Panc1 (cell line): ENCODE results near the gene TBX2. TPM values are rescaled to one million over a fixed set of nuclear protein-coding genes. Genes with fewer than 3 reads are reported as not detected.

Experiments used
- ATAC-seq: fragments of 200-7000 bp; cut with Tn5 transposase; 2 replicates; pipeline ENCODE4 v1.9.1; 2020; ENCODE audit warnings: mild to moderate bottlenecking, moderate library complexity
- BruUV-seq: library from RNA; stranded (reverse); fragments of 400-500 nt; replicated peaks from 2 replicates; lab custom pipeline; 2021; lab: Mats Ljungman, UMichigan
- CTCF ChIA-PET: fragments of 300-600 bp; sonication (Branson Sonifier 250); formaldehyde crosslinking; loops from one replicate; lab custom pipeline; 2022; ENCODE audit warnings: antibody characterized with exemption; lab: Charles Lee
- POLR2A ChIA-PET: fragments of 300-600 bp; sonication (Branson Sonifier 250); formaldehyde crosslinking; loops from one replicate; lab custom pipeline; 2022; ENCODE audit warnings: antibody characterized with exemption; lab: Charles Lee
- DNase-seq: peaks from one replicate; pipeline ENCODE4 v3.0.0-alpha.2; 2010; ENCODE audit warnings: low read depth, low spot score
- H3K27ac ChIP-seq: 2 replicates; pipeline ENCODE4 v1.5.1; 2011; ENCODE audit warnings: mild to moderate bottlenecking, low read length, inconsistent platforms
- H3K27me3 ChIP-seq: fragments of 200-500 bp; sonication (Bioruptor generic); 2 replicates; pipeline ENCODE4 v1.6.0; 2014; ENCODE audit warnings: low read length, inconsistent platforms; ENCODE audit not compliant: control insufficient read depth, insufficient read depth
- H3K36me3 ChIP-seq: fragments of 200-500 bp; sonication (Bioruptor generic); 2 replicates; pipeline ENCODE4 v1.5.1; 2014; ENCODE audit warnings: inconsistent platforms, mild to moderate bottlenecking, low read length, moderate library complexity; ENCODE audit not compliant: control insufficient read depth, insufficient read depth
- H3K4me1 ChIP-seq: 2 replicates; pipeline ENCODE4 v1.5.1; 2011; ENCODE audit warnings: inconsistent platforms, mild to moderate bottlenecking, low read length, moderate library complexity; ENCODE audit not compliant: control insufficient read depth, insufficient read depth
- H3K4me3 ChIP-seq, 2 experiments: 2 replicates each; pipeline ENCODE4 v1.5.1; 2011 to 2012; ENCODE audit warnings: low read depth in 2 of 2, low read length in 2 of 2, mild to moderate bottlenecking in 2 of 2, inconsistent platforms in 1 of 2, moderate library complexity in 1 of 2
- H3K9me3 ChIP-seq: fragments of 200-500 bp; sonication (Bioruptor generic); 2 replicates; pipeline ENCODE4 v1.5.1; 2014; ENCODE audit warnings: low read depth, mild to moderate bottlenecking, inconsistent platforms, low read length, moderate library complexity; ENCODE audit not compliant: control insufficient read depth, insufficient read depth
- POLR2AphosphoS5 ChIP-seq: IDR thresholded peaks from 2 replicates; pipeline ENCODE4 v1.6.1; 2012; ENCODE audit warnings: mild to moderate bottlenecking, low read depth, low read length, moderate library complexity
- SIN3A ChIP-seq: IDR thresholded peaks from 2 replicates; pipeline ENCODE4 v1.6.1; 2012; ENCODE audit warnings: low read depth, mild to moderate bottlenecking, low read length, moderate library complexity, borderline replicate concordance; ENCODE audit not compliant: insufficient read depth
- TCF7L2 ChIP-seq: IDR thresholded peaks from 2 replicates; pipeline ENCODE4 v1.6.1; 2011; ENCODE audit warnings: mild to moderate bottlenecking, low read depth, low read length, inconsistent platforms
- in situ Hi-C: cut with HindIII; loops from 2 replicates; pipeline ENCODE4 v1.10.0; 2016; ENCODE audit warnings: low sequenced_read_pairs, low pct_unique_long_range_greater_than_20kb
- intact Hi-C: fragments of 100-400 bp; cut with micrococcal nuclease; formaldehyde crosslinking; loops from one replicate; pipeline ENCODE4 v1.10.0; 2022; ENCODE audit not compliant: unreplicated experiment
- total RNA-seq: library from RNA; stranded (reverse); gene quantifications from one replicate; pipeline ENCODE4 v1.2.1, GENCODE V29; 2021; ENCODE audit not compliant: unreplicated experiment
- TF ChIP-seq, protein P1 (sequence below), 2 experiments: IDR thresholded peaks; 2 replicates each; pipeline ENCODE4 v1.6.1; 2011 to 2012; ENCODE audit warnings: low read depth in 2 of 2, control low read depth in 1 of 2, low read length in 1 of 2, mild to moderate bottlenecking in 1 of 2, moderate library complexity in 1 of 2; ENCODE audit not compliant: insufficient read depth in 1 of 2
- TF ChIP-seq, protein P2 (sequence below): fragments of 450-650 bp; IDR thresholded peaks from 2 replicates; pipeline ENCODE4 v1.5.1; 2017; ENCODE audit warnings: mild to moderate bottlenecking

TBX2 gene
- total RNA-seq, 1 experiment from 2014 or later, result 35.6 TPM

DNA sequence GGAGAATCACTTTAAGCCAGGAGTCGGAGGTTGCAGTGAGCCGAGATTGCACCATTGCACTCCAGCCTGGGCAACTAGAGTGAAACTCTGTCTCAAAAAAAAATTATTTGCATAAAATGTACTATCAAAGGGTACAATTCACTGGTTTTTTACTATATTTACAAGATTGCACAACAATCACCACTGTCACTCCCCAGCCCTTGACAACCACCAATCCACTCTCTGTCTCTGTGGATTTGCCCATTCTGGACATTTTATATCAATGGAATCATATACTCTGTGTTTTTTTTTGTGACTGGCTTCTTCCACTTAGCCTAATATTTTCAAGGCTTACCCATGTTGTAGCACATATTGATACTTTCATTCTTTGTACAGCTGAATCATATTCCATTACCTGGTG lies 18.8 kb downstream of the TBX2 start:
- POLR2A ChIA-PET, result no interaction called here
- Histone ChIP-seq H3K4me1 (peaks cover 10% of the 10 kb centered on the region), H3K27me3 (no peaks in the 10 kb centered on the region; the same call in 1 of the 2 replicates), H3K27ac (no peak overlapping the region), H3K4me3 (no peak overlapping the region), H3K36me3 (no peaks in the 10 kb centered on the region), H3K9me3 (no peaks in the 10 kb centered on the region)
- in situ Hi-C loops, result no loop called here
- no peak for ATAC-seq
- CTCF ChIA-PET, result no interaction called here
- intact Hi-C loops, result no loop called here
- no TSS peak for BruUV-seq
- TF ChIP-seq, protein P1, sequence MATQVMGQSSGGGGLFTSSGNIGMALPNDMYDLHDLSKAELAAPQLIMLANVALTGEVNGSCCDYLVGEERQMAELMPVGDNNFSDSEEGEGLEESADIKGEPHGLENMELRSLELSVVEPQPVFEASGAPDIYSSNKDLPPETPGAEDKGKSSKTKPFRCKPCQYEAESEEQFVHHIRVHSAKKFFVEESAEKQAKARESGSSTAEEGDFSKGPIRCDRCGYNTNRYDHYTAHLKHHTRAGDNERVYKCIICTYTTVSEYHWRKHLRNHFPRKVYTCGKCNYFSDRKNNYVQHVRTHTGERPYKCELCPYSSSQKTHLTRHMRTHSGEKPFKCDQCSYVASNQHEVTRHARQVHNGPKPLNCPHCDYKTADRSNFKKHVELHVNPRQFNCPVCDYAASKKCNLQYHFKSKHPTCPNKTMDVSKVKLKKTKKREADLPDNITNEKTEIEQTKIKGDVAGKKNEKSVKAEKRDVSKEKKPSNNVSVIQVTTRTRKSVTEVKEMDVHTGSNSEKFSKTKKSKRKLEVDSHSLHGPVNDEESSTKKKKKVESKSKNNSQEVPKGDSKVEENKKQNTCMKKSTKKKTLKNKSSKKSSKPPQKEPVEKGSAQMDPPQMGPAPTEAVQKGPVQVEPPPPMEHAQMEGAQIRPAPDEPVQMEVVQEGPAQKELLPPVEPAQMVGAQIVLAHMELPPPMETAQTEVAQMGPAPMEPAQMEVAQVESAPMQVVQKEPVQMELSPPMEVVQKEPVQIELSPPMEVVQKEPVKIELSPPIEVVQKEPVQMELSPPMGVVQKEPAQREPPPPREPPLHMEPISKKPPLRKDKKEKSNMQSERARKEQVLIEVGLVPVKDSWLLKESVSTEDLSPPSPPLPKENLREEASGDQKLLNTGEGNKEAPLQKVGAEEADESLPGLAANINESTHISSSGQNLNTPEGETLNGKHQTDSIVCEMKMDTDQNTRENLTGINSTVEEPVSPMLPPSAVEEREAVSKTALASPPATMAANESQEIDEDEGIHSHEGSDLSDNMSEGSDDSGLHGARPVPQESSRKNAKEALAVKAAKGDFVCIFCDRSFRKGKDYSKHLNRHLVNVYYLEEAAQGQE (IDR thresholded peaks at IDR 0.05; ENCODE audit: insufficient read depth in 1 of 2, low read depth in 2 of 2, low read length in 1 of 2), result no peak
- TF ChIP-seq SIN3A, result no peak
- TF ChIP-seq, protein P2, sequence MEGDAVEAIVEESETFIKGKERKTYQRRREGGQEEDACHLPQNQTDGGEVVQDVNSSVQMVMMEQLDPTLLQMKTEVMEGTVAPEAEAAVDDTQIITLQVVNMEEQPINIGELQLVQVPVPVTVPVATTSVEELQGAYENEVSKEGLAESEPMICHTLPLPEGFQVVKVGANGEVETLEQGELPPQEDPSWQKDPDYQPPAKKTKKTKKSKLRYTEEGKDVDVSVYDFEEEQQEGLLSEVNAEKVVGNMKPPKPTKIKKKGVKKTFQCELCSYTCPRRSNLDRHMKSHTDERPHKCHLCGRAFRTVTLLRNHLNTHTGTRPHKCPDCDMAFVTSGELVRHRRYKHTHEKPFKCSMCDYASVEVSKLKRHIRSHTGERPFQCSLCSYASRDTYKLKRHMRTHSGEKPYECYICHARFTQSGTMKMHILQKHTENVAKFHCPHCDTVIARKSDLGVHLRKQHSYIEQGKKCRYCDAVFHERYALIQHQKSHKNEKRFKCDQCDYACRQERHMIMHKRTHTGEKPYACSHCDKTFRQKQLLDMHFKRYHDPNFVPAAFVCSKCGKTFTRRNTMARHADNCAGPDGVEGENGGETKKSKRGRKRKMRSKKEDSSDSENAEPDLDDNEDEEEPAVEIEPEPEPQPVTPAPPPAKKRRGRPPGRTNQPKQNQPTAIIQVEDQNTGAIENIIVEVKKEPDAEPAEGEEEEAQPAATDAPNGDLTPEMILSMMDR, result no peak
- no peak for TF ChIP-seq POLR2AphosphoS5
- TF ChIP-seq TCF7L2, result no peak
- no peak for DNase-seq

- ATAC-seq, result no peak
- peaks cover 7% of the 10 kb centered on the region for H3K4me1 ChIP-seq
- no peak overlapping the region for H3K4me3 ChIP-seq
- ChIA-PET CTCF (no interaction called here), POLR2A (no interaction called here)
- no peaks in the 10 kb centered on the region for H3K9me3 ChIP-seq
- H3K27ac ChIP-seq, result peak overlapping the region; percentile 17; the same call in 1 of the 2 replicates
- in situ Hi-C loops (no loop called here), intact Hi-C loops (no loop called here)
- DNase-seq, result no peak
- H3K36me3 ChIP-seq, result no peaks in the 10 kb centered on the region
- no peak for TF ChIP-seq TCF7L2
- TF ChIP-seq SIN3A, result no peak
- TF ChIP-seq, protein P2, result no peak
- TF ChIP-seq, protein P1 (IDR thresholded peaks at IDR 0.05; ENCODE audit: insufficient read depth in 1 of 2, low read depth in 2 of 2, low read length in 1 of 2), result no peak
- no peak for TF ChIP-seq POLR2AphosphoS5
- H3K27me3 ChIP-seq, result no peaks in the 10 kb centered on the region; the same call in 1 of the 2 replicates
- no TSS peak for BruUV-seq
Observed at GRCh38 chr17:61419496-61420046, 19.9 kb downstream of the TBX2 start.
